ENCODE results near the gene LRRC75A.

Gene LRRC75A

DNA sequence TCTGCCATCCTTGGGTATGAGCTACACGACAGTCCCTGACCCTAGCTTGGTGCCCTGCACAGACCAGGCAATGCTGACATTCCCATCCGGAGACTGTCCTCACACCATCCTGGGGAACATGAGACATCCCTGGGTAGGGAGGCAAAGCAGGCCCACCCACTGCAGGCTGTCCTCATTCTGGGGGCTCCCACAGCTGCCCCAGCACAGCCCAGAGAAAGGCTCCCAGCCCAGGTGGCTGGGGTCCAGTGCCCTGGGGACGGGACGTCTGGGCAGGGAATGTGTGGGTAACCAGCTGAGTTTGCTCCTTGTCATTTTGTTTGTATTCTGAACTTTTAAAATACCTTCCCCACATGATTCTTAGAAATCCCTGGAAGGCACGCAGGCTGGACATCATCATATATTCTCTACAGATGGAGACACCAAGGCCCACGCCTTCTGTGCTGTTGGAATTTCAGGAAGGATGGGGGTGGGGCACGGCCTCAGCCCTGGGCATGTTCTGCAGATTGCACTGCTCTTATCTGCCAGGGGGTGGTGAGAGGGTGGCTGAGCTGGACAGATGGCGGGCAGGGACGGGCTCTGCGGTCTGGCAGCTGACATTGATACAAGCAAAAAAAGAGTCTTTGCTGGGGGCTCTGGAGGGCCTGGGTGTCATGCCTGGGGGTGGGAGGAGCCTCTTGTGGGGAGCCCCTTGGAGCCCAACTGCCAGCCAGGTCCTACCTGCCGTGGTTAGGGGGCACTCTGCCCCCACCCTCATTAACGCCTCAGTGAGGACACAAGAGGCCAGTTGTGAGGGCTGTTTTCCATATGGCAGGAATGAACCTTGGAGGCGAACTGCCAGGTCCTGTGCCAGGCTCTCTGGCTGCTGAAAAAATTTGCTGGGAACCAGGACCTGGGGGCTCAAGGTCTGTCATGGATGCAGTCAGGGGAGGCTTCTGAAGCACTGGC is 28.4 kb downstream of the LRRC75A start:
- DNase-seq (ENCODE audit: extremely low read depth, low read depth), result no peak
- TF ChIP-seq, protein P1, sequence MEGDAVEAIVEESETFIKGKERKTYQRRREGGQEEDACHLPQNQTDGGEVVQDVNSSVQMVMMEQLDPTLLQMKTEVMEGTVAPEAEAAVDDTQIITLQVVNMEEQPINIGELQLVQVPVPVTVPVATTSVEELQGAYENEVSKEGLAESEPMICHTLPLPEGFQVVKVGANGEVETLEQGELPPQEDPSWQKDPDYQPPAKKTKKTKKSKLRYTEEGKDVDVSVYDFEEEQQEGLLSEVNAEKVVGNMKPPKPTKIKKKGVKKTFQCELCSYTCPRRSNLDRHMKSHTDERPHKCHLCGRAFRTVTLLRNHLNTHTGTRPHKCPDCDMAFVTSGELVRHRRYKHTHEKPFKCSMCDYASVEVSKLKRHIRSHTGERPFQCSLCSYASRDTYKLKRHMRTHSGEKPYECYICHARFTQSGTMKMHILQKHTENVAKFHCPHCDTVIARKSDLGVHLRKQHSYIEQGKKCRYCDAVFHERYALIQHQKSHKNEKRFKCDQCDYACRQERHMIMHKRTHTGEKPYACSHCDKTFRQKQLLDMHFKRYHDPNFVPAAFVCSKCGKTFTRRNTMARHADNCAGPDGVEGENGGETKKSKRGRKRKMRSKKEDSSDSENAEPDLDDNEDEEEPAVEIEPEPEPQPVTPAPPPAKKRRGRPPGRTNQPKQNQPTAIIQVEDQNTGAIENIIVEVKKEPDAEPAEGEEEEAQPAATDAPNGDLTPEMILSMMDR (IDR thresholded peaks at IDR 0.05; ENCODE audit: low read depth, low read length, missing control alignments), result peak; percentile 32
- H3K4me3 ChIP-seq (replicated peaks; ENCODE audit: low read depth, low read length), result no peak overlapping the region

DNA sequence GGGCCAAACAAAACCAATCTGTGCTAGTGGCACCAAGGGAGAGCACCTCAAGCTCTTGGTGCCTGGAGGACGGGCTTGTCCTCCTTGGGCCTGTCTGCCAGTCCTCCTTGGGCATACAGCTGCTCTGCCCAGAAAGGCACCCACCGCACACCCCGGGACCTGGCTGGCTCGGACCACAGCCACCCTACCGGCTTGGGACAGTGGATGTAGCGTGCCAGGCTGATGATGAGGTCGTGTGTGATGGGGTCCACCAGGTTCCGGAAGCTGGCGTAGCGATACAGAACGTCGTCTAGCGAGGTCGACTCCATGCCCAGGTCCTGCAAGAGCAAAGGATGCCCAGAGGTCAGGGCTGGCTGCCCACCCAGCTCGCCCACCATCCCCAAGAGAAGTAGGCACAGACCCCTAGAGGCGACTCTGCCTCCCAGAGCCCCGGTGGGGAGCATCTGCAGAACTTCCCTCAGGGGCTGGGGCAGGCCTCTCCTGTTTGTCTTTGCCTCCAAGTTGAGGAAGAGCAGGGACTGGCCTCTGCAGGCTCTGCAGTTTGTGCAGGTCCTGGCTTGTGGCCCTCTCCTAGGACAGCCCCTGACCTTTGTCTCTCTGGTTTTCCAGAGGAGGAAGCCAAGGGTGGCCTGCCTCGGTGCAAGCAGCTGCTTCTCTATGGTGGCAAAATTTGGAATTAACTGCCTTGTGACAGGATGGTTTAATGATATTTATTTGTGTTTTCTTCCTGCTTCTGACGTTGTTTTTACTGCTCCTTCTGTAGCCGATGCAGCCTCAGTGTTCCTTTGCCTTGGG is 29.7 kb downstream of the LRRC75A start:
- TF ChIP-seq, protein P1 (IDR thresholded peaks at IDR 0.05; ENCODE audit: low read depth, low read length, missing control alignments), result no peak
- DNase-seq (ENCODE audit: extremely low read depth, low read depth), result no peak
- H3K4me3 ChIP-seq (replicated peaks; ENCODE audit: low read depth, low read length), result no peak overlapping the region

DNA sequence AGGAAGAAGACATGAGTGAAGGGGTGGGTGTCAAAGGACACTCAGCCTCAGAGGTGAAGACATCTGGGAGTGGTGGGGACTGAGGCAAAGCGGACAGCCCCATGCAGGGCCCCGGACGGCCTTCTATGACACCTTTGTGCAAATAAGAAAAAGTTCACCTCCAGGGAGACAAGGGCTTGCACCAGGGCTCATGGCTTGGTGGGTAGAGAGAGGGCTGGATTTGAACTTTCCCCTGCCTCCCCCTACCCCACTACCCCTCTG is 30.5 kb downstream of the LRRC75A start:
- H3K4me3 ChIP-seq (replicated peaks; ENCODE audit: low read depth, low read length), result no peak overlapping the region
- DNase-seq (ENCODE audit: extremely low read depth, low read depth), result no peak
- TF ChIP-seq, protein P1 (IDR thresholded peaks at IDR 0.05; ENCODE audit: low read depth, low read length, missing control alignments), result no peak

DNA sequence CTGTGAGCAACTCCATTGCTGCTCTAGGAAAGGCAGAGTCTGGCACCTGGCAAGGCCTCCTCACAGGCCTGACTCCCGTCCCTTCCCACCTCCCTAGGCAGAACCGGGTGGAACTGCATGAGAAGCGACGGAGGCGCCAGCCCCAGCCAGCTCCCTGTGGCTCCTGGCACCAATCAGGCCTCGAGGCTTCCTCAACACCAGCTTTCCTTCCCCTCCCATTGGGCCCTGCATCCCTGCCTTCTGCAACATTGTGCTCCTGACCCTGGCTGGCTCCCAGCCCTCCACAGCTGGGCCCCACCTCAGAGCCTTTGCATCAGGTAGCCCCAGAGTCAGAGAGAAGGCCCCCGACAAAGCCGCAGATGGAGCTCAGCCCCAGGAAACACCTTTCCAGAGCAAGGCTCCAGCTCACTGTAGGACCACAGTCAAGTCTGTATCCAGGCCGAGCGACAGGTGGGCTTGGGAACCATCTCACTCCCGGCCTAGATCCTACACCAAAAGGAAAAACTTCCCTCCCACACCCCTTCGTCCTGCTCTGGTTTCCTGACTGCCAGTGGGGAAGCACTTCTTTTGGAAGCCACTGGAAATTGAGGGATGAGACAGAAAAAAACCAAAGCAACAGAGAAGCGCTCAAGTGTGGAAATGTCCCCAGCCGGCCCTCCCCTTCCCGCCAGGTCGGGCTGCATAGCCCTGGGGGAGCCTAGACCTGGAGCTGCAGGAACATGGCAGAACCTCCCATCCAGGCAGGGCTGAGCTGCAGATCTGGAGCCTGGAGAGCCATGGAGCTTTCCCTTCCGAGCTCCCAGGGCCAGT is 31.0 kb downstream of the LRRC75A start:
- DNase-seq (ENCODE audit: extremely low read depth, low read depth), result no peak
- TF ChIP-seq, protein P1 (IDR thresholded peaks at IDR 0.05; ENCODE audit: low read depth, low read length, missing control alignments), result no peak
- H3K4me3 ChIP-seq (replicated peaks; ENCODE audit: low read depth, low read length), result no peak overlapping the region

DNA sequence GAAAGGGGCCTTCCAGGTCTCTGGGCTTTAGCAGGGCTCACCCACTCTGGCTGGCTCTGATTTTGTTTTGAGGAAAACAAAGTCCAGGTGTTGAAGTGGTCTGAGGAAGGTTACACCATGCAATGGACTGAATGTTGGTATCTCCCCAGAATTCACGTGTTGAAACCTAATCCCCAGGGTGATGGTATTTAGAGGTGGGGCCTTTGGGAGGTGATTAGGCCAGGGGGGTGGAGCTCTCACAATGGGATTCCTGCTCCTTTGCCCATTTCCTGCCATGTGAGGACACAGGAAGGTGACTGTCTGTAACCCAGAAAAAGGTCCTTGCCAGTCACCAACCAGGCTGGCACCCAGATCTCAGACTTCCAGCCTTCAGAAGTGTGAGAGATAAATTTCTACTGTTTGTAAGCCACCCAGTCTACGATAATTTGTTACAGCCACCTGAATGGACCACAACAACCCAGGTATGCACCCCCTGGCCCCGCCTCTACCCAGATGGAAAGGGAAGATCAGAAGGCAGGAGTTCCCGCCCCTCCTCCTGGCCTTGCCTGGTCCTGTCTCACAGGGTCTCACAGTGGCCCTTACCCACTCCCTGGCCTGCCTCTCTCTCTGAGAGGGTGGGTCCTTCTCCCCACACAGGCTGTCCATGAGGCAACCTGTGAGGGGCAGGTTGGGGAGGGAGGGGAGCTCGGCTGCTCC is 32.0 kb downstream of the LRRC75A start:
- no peak for DNase-seq (ENCODE audit: extremely low read depth, low read depth)
- TF ChIP-seq, protein P1 (IDR thresholded peaks at IDR 0.05; ENCODE audit: low read depth, low read length, missing control alignments), result no peak
- no peak overlapping the region for H3K4me3 ChIP-seq (replicated peaks; ENCODE audit: low read depth, low read length)

DNA sequence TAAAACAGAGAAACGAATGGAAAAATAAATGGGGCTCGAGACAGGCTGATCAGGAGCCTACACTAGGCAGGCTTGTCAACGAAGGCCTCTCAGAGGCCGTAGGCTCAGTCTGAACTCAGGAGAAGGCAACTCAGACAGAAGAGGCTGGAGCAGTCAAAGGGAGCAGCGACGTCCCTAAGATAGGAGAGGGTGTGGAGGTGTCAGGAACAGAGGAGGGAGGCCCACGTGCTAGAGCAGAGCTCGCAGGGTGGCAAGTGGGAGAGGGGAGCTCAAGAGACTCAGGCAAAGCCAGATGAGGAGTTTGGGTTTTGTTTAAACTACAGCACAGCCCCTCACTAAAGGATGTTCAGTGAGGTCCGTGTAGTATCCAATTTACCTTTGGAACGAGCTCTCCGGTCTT is 32.7 kb downstream of the LRRC75A start:
- no peak for DNase-seq (ENCODE audit: extremely low read depth, low read depth)
- no peak overlapping the region for H3K4me3 ChIP-seq (replicated peaks; ENCODE audit: low read depth, low read length)
- TF ChIP-seq, protein P1 (IDR thresholded peaks at IDR 0.05; ENCODE audit: low read depth, low read length, missing control alignments), result no peak

Measured in HFF-Myc (cell line).